Ishikawa (cell line): ENCODE measurements around the gene MRPL40.

Experiments used
- CEBPB ChIP-seq: IDR thresholded peaks from 2 replicates; pipeline ENCODE4 v1.6.1; 2012
- CREB1 ChIP-seq: IDR thresholded peaks from 2 replicates; pipeline ENCODE4 v1.6.1; 2012; ENCODE audit warnings: low read depth
- EGR1 ChIP-seq: IDR thresholded peaks from 2 replicates; pipeline ENCODE4 v1.6.1; 2012
- EP300 ChIP-seq: IDR thresholded peaks from 2 replicates; pipeline ENCODE4 v1.6.1; 2012; ENCODE audit warnings: borderline replicate concordance
- FOXM1 ChIP-seq: IDR thresholded peaks from 2 replicates; pipeline ENCODE4 v1.6.1; 2012; ENCODE audit warnings: low read depth, borderline replicate concordance
- MAX ChIP-seq: IDR thresholded peaks from 2 replicates; pipeline ENCODE4 v1.6.1; 2012
- NFIC ChIP-seq: IDR thresholded peaks from 2 replicates; pipeline ENCODE4 v1.6.1; 2012
- RAD21 ChIP-seq: IDR thresholded peaks from 2 replicates; pipeline ENCODE4 v1.6.1; 2012; ENCODE audit warnings: low read depth
- TAF1 ChIP-seq: IDR thresholded peaks from 2 replicates; pipeline ENCODE4 v1.6.1; 2012; ENCODE audit warnings: low read depth, mild to moderate bottlenecking
- TCF12 ChIP-seq: IDR thresholded peaks from 2 replicates; pipeline ENCODE4 v1.6.1; 2012; ENCODE audit warnings: low read depth
- TEAD4 ChIP-seq: IDR thresholded peaks from 2 replicates; pipeline ENCODE4 v1.6.1; 2012
- YY1 ChIP-seq: IDR thresholded peaks from 2 replicates; pipeline ENCODE4 v1.6.1; 2012; ENCODE audit warnings: low read depth
- ZBTB7A ChIP-seq: IDR thresholded peaks from 2 replicates; pipeline ENCODE4 v1.6.1; 2012; ENCODE audit warnings: low read depth
- TF ChIP-seq, protein P1 (sequence below): IDR thresholded peaks from 2 replicates; pipeline ENCODE4 v1.6.1; 2012; ENCODE audit warnings: low read depth, mild to moderate bottlenecking
- TF ChIP-seq, protein P2 (sequence below): IDR thresholded peaks from 2 replicates; pipeline ENCODE4 v1.6.1; 2012

The MRPL40 gene

GRCh38 chr22:19398652-19399051, 33.7 kb upstream of the MRPL40 start:
- TF ChIP-seq, protein P1, sequence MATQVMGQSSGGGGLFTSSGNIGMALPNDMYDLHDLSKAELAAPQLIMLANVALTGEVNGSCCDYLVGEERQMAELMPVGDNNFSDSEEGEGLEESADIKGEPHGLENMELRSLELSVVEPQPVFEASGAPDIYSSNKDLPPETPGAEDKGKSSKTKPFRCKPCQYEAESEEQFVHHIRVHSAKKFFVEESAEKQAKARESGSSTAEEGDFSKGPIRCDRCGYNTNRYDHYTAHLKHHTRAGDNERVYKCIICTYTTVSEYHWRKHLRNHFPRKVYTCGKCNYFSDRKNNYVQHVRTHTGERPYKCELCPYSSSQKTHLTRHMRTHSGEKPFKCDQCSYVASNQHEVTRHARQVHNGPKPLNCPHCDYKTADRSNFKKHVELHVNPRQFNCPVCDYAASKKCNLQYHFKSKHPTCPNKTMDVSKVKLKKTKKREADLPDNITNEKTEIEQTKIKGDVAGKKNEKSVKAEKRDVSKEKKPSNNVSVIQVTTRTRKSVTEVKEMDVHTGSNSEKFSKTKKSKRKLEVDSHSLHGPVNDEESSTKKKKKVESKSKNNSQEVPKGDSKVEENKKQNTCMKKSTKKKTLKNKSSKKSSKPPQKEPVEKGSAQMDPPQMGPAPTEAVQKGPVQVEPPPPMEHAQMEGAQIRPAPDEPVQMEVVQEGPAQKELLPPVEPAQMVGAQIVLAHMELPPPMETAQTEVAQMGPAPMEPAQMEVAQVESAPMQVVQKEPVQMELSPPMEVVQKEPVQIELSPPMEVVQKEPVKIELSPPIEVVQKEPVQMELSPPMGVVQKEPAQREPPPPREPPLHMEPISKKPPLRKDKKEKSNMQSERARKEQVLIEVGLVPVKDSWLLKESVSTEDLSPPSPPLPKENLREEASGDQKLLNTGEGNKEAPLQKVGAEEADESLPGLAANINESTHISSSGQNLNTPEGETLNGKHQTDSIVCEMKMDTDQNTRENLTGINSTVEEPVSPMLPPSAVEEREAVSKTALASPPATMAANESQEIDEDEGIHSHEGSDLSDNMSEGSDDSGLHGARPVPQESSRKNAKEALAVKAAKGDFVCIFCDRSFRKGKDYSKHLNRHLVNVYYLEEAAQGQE = no peak
- no peak for TF ChIP-seq YY1
- no peak for TF ChIP-seq TEAD4
- TF ChIP-seq EGR1 = no peak
- TF ChIP-seq CEBPB = no peak
- TF ChIP-seq ZBTB7A = no peak
- no peak for TF ChIP-seq FOXM1
- TF ChIP-seq, protein P2, sequence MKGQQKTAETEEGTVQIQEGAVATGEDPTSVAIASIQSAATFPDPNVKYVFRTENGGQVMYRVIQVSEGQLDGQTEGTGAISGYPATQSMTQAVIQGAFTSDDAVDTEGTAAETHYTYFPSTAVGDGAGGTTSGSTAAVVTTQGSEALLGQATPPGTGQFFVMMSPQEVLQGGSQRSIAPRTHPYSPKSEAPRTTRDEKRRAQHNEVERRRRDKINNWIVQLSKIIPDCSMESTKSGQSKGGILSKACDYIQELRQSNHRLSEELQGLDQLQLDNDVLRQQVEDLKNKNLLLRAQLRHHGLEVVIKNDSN = no peak
- no peak for TF ChIP-seq MAX
- TF ChIP-seq EP300 = no peak
- no peak for TF ChIP-seq CREB1
- no peak for TF ChIP-seq NFIC
- TF ChIP-seq RAD21 = no peak
- TF ChIP-seq TAF1 = no peak
- TF ChIP-seq TCF12 = no peak

DNA sequence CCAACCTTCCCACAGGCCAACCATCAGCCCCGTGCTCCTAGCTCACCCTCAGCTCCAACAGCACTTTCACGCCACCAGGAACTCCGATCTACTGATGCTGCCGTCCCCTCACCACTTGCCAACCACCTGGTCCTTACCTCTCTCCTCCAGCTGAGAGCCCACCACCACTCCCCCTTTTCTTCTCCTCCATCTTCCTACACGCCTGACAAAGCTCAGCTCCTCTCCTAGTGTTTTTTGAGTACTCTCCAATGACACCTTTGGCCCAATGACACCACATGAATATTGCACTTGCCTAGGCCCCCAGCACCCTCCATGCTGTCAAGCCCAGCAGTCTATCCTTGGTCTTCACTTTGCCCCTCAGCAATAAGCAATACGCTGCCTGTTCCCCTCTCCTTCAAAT, 31.5 kb upstream of the MRPL40 start:
- TF ChIP-seq ZBTB7A (no peak), CREB1 (no peak), MAX (no peak), TCF12 (no peak), EP300 (no peak), CEBPB (no peak), EGR1 (no peak), NFIC (no peak), TAF1 (no peak), YY1 (no peak), FOXM1 (no peak), TEAD4 (no peak), RAD21 (no peak)
- TF ChIP-seq, protein P2 = no peak
- TF ChIP-seq, protein P1 = no peak

GRCh38 chr22:19401483-19401882, 30.9 kb upstream of the MRPL40 start:
- no peak for TF ChIP-seq EP300

GRCh38 chr22:19402642-19403191, 29.6 kb upstream of the MRPL40 start:
- TF ChIP-seq YY1 (no peak), CEBPB (no peak), ZBTB7A (no peak), MAX (no peak)

- TF ChIP-seq YY1 (no peak), EP300 (no peak), TCF12 (no peak), TAF1 (no peak), FOXM1 (no peak), RAD21 (no peak), CEBPB (no peak), NFIC (no peak), MAX (no peak), TEAD4 (no peak), EGR1 (no peak), CREB1 (no peak), ZBTB7A (no peak)
- TF ChIP-seq, protein P1 = no peak
- TF ChIP-seq, protein P2 = no peak
Observed at GRCh38 chr22:19404676-19405075, 27.7 kb upstream of the MRPL40 start.
